Right lobe of liver (tissue), 4 donors: ENCODE data around the gene FLAD1.

Experiments used
- POLR2A ChIP-seq: fragments of 450-650 bp; IDR thresholded peaks from one replicate; pipeline ENCODE4 v1.6.1; 2017; ENCODE audit warnings: antibody characterized with exemption, mild to moderate bottlenecking
- TF ChIP-seq, protein P1 (sequence below), 4 donors: fragments of 200-600 bp in 3 of 4; fragments of 450-650 bp in 1 of 4; IDR thresholded peaks; one replicate each; pipeline versions ENCODE4 v1.5.1 to v1.8.0; 2016 to 2022; ENCODE audit warnings: antibody characterized with exemption in 4 of 4, mild to moderate bottlenecking in 2 of 4
- donor health status: DM: no; HTN: no; CAD: no.
- donor health status: DM: no; HTN: no; CAD: no.
- donor health status: DM: no; HTN: yes; CAD: no.

- TF ChIP-seq, protein P1, sequence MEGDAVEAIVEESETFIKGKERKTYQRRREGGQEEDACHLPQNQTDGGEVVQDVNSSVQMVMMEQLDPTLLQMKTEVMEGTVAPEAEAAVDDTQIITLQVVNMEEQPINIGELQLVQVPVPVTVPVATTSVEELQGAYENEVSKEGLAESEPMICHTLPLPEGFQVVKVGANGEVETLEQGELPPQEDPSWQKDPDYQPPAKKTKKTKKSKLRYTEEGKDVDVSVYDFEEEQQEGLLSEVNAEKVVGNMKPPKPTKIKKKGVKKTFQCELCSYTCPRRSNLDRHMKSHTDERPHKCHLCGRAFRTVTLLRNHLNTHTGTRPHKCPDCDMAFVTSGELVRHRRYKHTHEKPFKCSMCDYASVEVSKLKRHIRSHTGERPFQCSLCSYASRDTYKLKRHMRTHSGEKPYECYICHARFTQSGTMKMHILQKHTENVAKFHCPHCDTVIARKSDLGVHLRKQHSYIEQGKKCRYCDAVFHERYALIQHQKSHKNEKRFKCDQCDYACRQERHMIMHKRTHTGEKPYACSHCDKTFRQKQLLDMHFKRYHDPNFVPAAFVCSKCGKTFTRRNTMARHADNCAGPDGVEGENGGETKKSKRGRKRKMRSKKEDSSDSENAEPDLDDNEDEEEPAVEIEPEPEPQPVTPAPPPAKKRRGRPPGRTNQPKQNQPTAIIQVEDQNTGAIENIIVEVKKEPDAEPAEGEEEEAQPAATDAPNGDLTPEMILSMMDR (IDR thresholded peaks at IDR 0.05): peak in 2 of 4 donors; percentile 11 to 38
- peak; percentile 65 for TF ChIP-seq POLR2A
Measured at GRCh38 chr1:154937085-154937987, 45.8 kb upstream of the FLAD1 start.
